Neural progenitor cell (in vitro differentiated cells): ENCODE data around the gene HEMK1.

Source experiments
- EZH2 ChIP-seq: fragments of 200-600 bp; sonication (generic); IDR thresholded peaks from 2 replicates; pipeline ENCODE4 v1.6.1; 2017; ENCODE audit warnings: antibody characterized with exemption, mild to moderate bottlenecking, moderate library complexity
- TF ChIP-seq, protein P1 (sequence below): fragments of 200-600 bp; sonication (generic); IDR thresholded peaks from 2 replicates; pipeline ENCODE4 v1.5.1; 2017; ENCODE audit warnings: antibody characterized with exemption, mild to moderate bottlenecking

DNA sequence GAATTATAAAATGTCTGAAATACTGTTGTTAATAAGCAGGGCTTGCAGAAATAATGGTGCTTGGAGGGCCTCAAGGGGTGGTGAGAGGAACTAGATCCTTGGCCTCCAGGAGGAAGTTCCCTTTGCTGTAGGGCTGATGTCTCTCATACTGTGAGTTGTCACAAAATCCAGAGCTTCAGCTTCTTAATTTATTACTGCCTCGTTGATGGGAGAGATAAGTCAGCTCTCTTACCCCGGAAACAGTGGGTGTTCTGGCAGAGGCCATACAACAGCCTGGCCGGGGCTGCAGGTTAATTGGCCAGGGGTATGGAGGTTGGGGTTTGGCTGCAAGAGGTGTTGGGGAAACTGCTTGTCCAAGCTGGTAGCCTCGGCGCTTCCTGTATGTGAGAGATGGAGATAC is 63.1 kb downstream of the HEMK1 start:
- TF ChIP-seq, protein P1, sequence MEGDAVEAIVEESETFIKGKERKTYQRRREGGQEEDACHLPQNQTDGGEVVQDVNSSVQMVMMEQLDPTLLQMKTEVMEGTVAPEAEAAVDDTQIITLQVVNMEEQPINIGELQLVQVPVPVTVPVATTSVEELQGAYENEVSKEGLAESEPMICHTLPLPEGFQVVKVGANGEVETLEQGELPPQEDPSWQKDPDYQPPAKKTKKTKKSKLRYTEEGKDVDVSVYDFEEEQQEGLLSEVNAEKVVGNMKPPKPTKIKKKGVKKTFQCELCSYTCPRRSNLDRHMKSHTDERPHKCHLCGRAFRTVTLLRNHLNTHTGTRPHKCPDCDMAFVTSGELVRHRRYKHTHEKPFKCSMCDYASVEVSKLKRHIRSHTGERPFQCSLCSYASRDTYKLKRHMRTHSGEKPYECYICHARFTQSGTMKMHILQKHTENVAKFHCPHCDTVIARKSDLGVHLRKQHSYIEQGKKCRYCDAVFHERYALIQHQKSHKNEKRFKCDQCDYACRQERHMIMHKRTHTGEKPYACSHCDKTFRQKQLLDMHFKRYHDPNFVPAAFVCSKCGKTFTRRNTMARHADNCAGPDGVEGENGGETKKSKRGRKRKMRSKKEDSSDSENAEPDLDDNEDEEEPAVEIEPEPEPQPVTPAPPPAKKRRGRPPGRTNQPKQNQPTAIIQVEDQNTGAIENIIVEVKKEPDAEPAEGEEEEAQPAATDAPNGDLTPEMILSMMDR: no peak
- no peak for TF ChIP-seq EZH2
